ENCODE results near the gene MAP1LC3A.

Gene MAP1LC3A

GRCh38 chr20:34526466-34526865 is 32.1 kb upstream of the MAP1LC3A start:
- no peak for TF ChIP-seq ARNTL (CRISPR knock-in tag; IDR thresholded peaks at IDR 0.05; ENCODE audit: borderline replicate concordance, low read depth)
- TF ChIP-seq RARB (CRISPR knock-in tag; IDR thresholded peaks at IDR 0.05): no peak
- no peak for TF ChIP-seq POU6F1 (CRISPR knock-in tag; IDR thresholded peaks at IDR 0.05; ENCODE audit: borderline replicate concordance, low read depth)
- no peak for TF ChIP-seq TOX (CRISPR knock-in tag; IDR thresholded peaks at IDR 0.05; ENCODE audit: borderline replicate concordance)
- no peak for TF ChIP-seq OSR1 (CRISPR knock-in tag; IDR thresholded peaks at IDR 0.05)
- no peak for TF ChIP-seq ESRRG (CRISPR knock-in tag; IDR thresholded peaks at IDR 0.05)
- TF ChIP-seq TSHZ2 (CRISPR knock-in tag; IDR thresholded peaks at IDR 0.05): no peak
- no peak for TF ChIP-seq TCF4 (CRISPR knock-in tag; IDR thresholded peaks at IDR 0.05; ENCODE audit: borderline replicate concordance)
- no peak for TF ChIP-seq ISL1 (CRISPR knock-in tag; IDR thresholded peaks at IDR 0.05)
- TF ChIP-seq BACH2 (CRISPR knock-in tag; IDR thresholded peaks at IDR 0.05; ENCODE audit: borderline replicate concordance): no peak
- no peak for TF ChIP-seq ZNF565 (CRISPR knock-in tag; conservative IDR thresholded peaks at IDR 0.05; ENCODE audit: low read depth)
- TF ChIP-seq ZC3H10 (CRISPR knock-in tag; IDR thresholded peaks at IDR 0.05): no peak
- TF ChIP-seq CREB5 (CRISPR knock-in tag; IDR thresholded peaks at IDR 0.05; ENCODE audit: low read depth): no peak
- no peak for TF ChIP-seq SNAI2 (CRISPR knock-in tag; IDR thresholded peaks at IDR 0.05)
- TF ChIP-seq CSDC2 (CRISPR knock-in tag; IDR thresholded peaks at IDR 0.05): no peak
- no peak for TF ChIP-seq ZNF8 (CRISPR knock-in tag; IDR thresholded peaks at IDR 0.05)
- TF ChIP-seq ZFP30 (CRISPR knock-in tag; IDR thresholded peaks at IDR 0.05): no peak
- no peak for TF ChIP-seq CSRNP3 (CRISPR knock-in tag; IDR thresholded peaks at IDR 0.05)
- no peak for ATAC-seq

GRCh38 chr20:34527016-34527415 is 31.5 kb upstream of the MAP1LC3A start:
- TF ChIP-seq CSDC2 (CRISPR knock-in tag; IDR thresholded peaks at IDR 0.05) (no peak), ZNF70 (CRISPR knock-in tag; IDR thresholded peaks at IDR 0.05) (no peak), ZC3H10 (CRISPR knock-in tag; IDR thresholded peaks at IDR 0.05) (no peak), CSRNP3 (CRISPR knock-in tag; IDR thresholded peaks at IDR 0.05) (no peak), RARB (CRISPR knock-in tag; IDR thresholded peaks at IDR 0.05) (no peak), PPARA (CRISPR knock-in tag; IDR thresholded peaks at IDR 0.05; ENCODE audit: borderline replicate concordance) (no peak)
- no peak for ATAC-seq

- no peak for TF ChIP-seq CSDC2 (CRISPR knock-in tag; IDR thresholded peaks at IDR 0.05)
- no peak for TF ChIP-seq ISL1 (CRISPR knock-in tag; IDR thresholded peaks at IDR 0.05)
- TF ChIP-seq ZNF565 (CRISPR knock-in tag; conservative IDR thresholded peaks at IDR 0.05; ENCODE audit: low read depth): no peak
- TF ChIP-seq TCF4 (CRISPR knock-in tag; IDR thresholded peaks at IDR 0.05; ENCODE audit: borderline replicate concordance): no peak
- TF ChIP-seq SNAI2 (CRISPR knock-in tag; IDR thresholded peaks at IDR 0.05): no peak
- TF ChIP-seq TOX (CRISPR knock-in tag; IDR thresholded peaks at IDR 0.05; ENCODE audit: borderline replicate concordance): no peak
- no peak for TF ChIP-seq ZC3H10 (CRISPR knock-in tag; IDR thresholded peaks at IDR 0.05)
- no peak for TF ChIP-seq ARNTL (CRISPR knock-in tag; IDR thresholded peaks at IDR 0.05; ENCODE audit: borderline replicate concordance, low read depth)
- TF ChIP-seq ZNF70 (CRISPR knock-in tag; IDR thresholded peaks at IDR 0.05): no peak
- TF ChIP-seq BACH2 (CRISPR knock-in tag; IDR thresholded peaks at IDR 0.05; ENCODE audit: borderline replicate concordance): no peak
- TF ChIP-seq ZFP3 (CRISPR knock-in tag; IDR thresholded peaks at IDR 0.05): no peak
- no peak for ATAC-seq
Measured at GRCh38 chr20:34528921-34529297, 29.6 kb upstream of the MAP1LC3A start.
